ENCODE data around the gene LRP5. TPM values are rescaled to one million over a fixed set of nuclear protein-coding genes. Genes with fewer than 3 reads are reported as not detected.
A peak's percentile ranks its signal among the peaks of the same experiment; 100 is the strongest.
"Not testable (repeated sequence)": the region's sequence is repeated elsewhere in the genome, so short reads cannot be mapped to it uniquely, and the experiment has no call there.

The LRP5 gene
- total RNA-seq, 1 donor from 2014 or later = 54.7 TPM

DNA sequence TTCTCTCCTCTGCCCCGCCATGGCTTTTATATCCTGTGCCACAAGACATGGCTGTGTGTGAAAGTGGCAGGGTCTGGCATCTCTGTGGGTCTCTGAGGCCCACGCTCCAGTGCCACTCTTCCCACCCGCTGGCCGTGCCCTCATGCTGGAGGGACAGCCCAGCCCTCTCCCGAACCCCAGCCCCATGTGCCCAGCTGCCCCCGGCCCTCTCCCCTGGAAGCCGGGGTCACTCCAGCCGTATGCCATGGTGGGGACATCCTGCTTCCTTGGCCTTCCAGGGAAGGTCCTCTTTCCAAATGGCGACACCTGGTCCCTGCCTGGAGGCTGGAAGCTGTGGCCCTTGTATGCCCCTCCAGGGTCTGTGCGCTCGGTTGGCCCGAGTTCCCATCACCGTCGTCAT lies 84.9 kb downstream of the LRP5 start:
- TF ChIP-seq, protein P1, sequence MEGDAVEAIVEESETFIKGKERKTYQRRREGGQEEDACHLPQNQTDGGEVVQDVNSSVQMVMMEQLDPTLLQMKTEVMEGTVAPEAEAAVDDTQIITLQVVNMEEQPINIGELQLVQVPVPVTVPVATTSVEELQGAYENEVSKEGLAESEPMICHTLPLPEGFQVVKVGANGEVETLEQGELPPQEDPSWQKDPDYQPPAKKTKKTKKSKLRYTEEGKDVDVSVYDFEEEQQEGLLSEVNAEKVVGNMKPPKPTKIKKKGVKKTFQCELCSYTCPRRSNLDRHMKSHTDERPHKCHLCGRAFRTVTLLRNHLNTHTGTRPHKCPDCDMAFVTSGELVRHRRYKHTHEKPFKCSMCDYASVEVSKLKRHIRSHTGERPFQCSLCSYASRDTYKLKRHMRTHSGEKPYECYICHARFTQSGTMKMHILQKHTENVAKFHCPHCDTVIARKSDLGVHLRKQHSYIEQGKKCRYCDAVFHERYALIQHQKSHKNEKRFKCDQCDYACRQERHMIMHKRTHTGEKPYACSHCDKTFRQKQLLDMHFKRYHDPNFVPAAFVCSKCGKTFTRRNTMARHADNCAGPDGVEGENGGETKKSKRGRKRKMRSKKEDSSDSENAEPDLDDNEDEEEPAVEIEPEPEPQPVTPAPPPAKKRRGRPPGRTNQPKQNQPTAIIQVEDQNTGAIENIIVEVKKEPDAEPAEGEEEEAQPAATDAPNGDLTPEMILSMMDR (IDR thresholded peaks at IDR 0.05; ENCODE audit: borderline replicate concordance) = no peak
- intact Hi-C loops (cut with micrococcal nuclease) = no loop called here
- no peaks in the 10 kb centered on the region for H3K27me3 ChIP-seq (ENCODE audit: low read depth)
- DNase-seq = no peak
- no peak overlapping the region for H3K4me3 ChIP-seq
- H3K9me3 ChIP-seq (replicated peaks) = no peaks in the 10 kb centered on the region
- peak overlapping the region; percentile 94 for H3K27ac ChIP-seq (replicated peaks)
- peaks cover 15% of the 10 kb centered on the region for H3K36me3 ChIP-seq
- H3K4me1 ChIP-seq = peaks cover 61% of the 10 kb centered on the region

GRCh38 chr11:68398995-68399851 lies 86.8 kb downstream of the LRP5 start:
- peaks cover 66% of the 10 kb centered on the region for H3K4me1 ChIP-seq
- TF ChIP-seq, protein P1 (IDR thresholded peaks at IDR 0.05; ENCODE audit: borderline replicate concordance) = no peak
- no peaks in the 10 kb centered on the region for H3K9me3 ChIP-seq (replicated peaks)
- H3K27ac ChIP-seq (replicated peaks) = peak overlapping the region; percentile 94
- intact Hi-C loops (cut with micrococcal nuclease) = no loop called here
- H3K27me3 ChIP-seq (ENCODE audit: low read depth) = no peaks in the 10 kb centered on the region
- DNase-seq = peak; percentile 82
- peak overlapping the region; percentile 16 for H3K4me3 ChIP-seq
- H3K36me3 ChIP-seq = peaks cover 24% of the 10 kb centered on the region

DNA sequence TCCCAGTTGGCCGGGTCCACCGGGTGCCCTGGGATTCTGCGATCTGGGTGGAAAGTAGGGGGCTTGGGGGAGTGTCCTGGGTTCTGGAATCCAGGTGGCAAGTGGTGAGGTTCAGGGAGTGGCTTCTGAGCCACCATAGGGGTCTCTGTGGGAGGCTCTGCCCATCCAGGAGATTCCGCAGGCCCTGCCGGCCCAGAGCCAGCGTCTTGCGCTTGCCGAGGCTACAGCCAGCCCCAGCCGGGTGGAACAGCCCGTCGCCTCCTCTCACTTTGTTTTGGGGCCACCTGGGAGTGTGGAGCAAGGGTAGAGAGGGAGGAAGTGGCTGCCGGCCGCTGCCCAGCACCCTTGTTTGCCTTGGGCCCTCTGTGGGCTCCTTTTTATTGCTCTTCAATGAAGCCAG lies 87.5 kb downstream of the LRP5 start:
- intact Hi-C loops (cut with micrococcal nuclease) = no loop called here
- TF ChIP-seq, protein P1 (IDR thresholded peaks at IDR 0.05; ENCODE audit: borderline replicate concordance) = no peak
- no peak for DNase-seq
- Histone ChIP-seq H3K4me1 (peaks cover 66% of the 10 kb centered on the region), H3K27me3 (ENCODE audit: low read depth) (no peaks in the 10 kb centered on the region), H3K9me3 (replicated peaks) (no peaks in the 10 kb centered on the region), H3K27ac (replicated peaks) (peak overlapping the region; percentile 94), H3K36me3 (peaks cover 27% of the 10 kb centered on the region), H3K4me3 (peak overlapping the region; percentile 16)

DNA sequence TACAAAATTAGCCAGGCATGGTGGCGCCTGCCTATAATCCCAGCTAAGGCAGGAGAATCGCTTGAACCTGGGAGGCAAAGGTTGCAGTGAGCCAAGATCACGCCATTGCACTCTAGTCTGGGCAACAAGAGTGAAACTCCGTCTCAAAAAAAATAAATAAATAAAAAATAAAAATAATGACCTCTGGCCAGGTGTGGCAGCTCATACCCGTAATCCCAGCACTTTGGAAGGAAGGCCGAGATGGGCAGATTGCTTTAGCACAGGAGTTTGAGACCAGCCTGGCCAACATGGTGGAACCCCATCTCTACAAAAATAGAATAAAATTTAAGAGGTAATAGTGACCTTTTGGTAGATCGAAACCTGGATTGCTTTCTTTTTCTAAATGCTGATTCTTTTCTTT lies 88.2 kb downstream of the LRP5 start:
- not testable (repeated sequence) for DNase-seq

DNA sequence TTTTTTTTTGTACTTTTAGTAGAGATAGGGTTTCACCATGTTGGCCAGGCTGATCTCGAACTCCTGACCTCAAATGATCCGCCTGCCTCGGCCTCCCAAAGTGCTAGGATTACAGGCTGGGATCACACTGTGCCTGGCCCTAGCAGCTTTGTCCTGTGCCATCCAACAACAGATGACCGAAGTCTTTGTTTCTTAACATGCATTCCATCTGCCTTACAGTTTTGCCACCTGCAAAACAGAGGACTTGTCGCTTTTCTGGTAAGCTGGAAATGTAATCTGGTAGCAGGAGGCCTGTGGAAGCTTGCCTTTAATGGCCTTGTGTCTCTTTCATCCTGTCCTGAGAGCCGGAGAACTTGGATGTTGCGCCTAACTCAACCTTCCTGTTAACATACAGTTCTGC lies 89.5 kb downstream of the LRP5 start:
- Histone ChIP-seq H3K4me1 (peaks cover 69% of the 10 kb centered on the region), H3K27ac (replicated peaks) (no peak overlapping the region), H3K36me3 (peaks cover 45% of the 10 kb centered on the region), H3K4me3 (no peak overlapping the region), H3K9me3 (replicated peaks) (no peaks in the 10 kb centered on the region), H3K27me3 (ENCODE audit: low read depth) (no peaks in the 10 kb centered on the region)
- DNase-seq = no peak
- intact Hi-C loops (cut with micrococcal nuclease) = no loop called here
- TF ChIP-seq, protein P1 (IDR thresholded peaks at IDR 0.05; ENCODE audit: borderline replicate concordance) = no peak

More for the DNA sequence above, 88.2 kb downstream of the LRP5 start:
- H3K36me3 ChIP-seq = peaks cover 34% of the 10 kb centered on the region
- peak overlapping the region; percentile 94 for H3K27ac ChIP-seq (replicated peaks)
- intact Hi-C loops (cut with micrococcal nuclease); H3K4me3 ChIP-seq; H3K27me3 ChIP-seq (ENCODE audit: low read depth); H3K9me3 ChIP-seq (replicated peaks): not testable (repeated sequence)
- H3K4me1 ChIP-seq = peaks cover 71% of the 10 kb centered on the region

DNA sequence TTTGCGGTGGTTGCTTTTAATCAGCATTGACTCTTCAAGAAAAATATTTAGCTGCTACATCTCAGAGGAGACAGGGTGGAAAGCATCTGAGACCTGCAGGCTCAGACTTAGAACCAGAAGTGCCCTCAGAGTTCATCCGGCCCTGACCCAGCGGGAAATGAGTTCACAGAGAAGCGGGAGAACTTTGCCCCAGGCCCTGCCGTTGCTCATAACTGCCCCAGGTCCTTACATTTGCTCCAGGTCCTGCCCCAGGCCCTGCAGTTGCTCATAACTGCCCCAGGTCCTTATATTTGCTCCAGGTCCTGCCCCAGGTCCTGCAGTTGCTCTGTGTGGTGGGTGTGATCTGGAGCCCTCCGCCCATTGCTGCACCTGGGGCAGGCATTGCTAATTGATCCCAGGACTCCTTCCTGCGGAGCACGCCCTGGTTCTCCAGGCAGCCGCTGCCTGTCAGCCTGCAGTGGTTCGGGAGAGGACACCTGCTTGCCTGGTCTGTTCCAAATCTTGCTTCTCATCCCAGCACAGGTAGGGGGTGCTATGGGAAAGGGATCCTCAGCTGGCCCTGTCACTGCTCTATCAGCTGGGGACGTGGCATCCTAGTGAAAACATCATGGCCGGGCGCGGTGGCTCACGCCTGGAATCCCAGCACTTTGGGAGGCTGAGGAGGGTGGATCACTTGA lies 90.1 kb downstream of the LRP5 start:
- Histone ChIP-seq H3K27me3 (ENCODE audit: low read depth) (no peaks in the 10 kb centered on the region), H3K27ac (replicated peaks) (no peak overlapping the region), H3K4me3 (no peak overlapping the region), H3K4me1 (peaks cover 63% of the 10 kb centered on the region), H3K36me3 (peaks cover 52% of the 10 kb centered on the region), H3K9me3 (replicated peaks) (no peaks in the 10 kb centered on the region)
- intact Hi-C loops (cut with micrococcal nuclease) = no loop called here
- no peak for DNase-seq
- TF ChIP-seq, protein P1 (IDR thresholded peaks at IDR 0.05; ENCODE audit: borderline replicate concordance) = no peak

All from left ventricle myocardium inferior (tissue), 1 donor.